Kidney (tissue), 14 donors: ENCODE data around the gene MEF2C. TPM values are rescaled to one million over a fixed set of nuclear protein-coding genes. Genes with fewer than 3 reads are reported as not detected.

Source experiments
- DNase-seq, 5 donors: peaks; one replicate each; pipeline ENCODE4 v3.0.0-alpha.2; 2013 to 2020
- FAIRE-seq: peaks from 2 replicates; lab custom pipeline; 2012; peaks lifted over from hg19 to GRCh38; lab: Jason Lieb, UNC
- H3K27ac ChIP-seq, 2 donors: one replicate each; pipeline ENCODE4 v1.7.0; 2013; ENCODE audit warnings: low read depth in 2 of 2, low read length in 2 of 2, inconsistent platforms in 1 of 2
- H3K27me3 ChIP-seq: one replicate; pipeline ENCODE4 v1.7.1; 2013; ENCODE audit warnings: low read length, inconsistent platforms; ENCODE audit not compliant: control insufficient read depth, insufficient read depth
- H3K36me3 ChIP-seq, 3 donors: one replicate each; pipeline versions ENCODE4 v1.7.0 to v1.7.1; 2013; ENCODE audit warnings: low read length in 3 of 3, control low read depth in 1 of 3, inconsistent platforms in 1 of 3; ENCODE audit not compliant: insufficient read depth in 3 of 3, control insufficient read depth in 2 of 3
- H3K4me1 ChIP-seq, 3 donors: one replicate each; pipeline versions ENCODE4 v1.7.0 to v1.7.1; 2013; ENCODE audit warnings: low read length in 3 of 3, inconsistent platforms in 1 of 3, low read depth in 1 of 3; ENCODE audit not compliant: control insufficient read depth in 2 of 3, insufficient read depth in 2 of 3
- H3K4me3 ChIP-seq, 3 donors: one replicate each; pipeline versions ENCODE4 v1.7.0 to v1.8.1; 2013; ENCODE audit warnings: low read length in 3 of 3, control low read depth in 1 of 3, inconsistent platforms in 1 of 3
- H3K9ac ChIP-seq, 3 donors: one replicate each; pipeline versions ENCODE4 v1.7.0 to v1.7.1; 2013; ENCODE audit warnings: low read length in 3 of 3, control low read depth in 1 of 3, inconsistent platforms in 1 of 3
- H3K9me3 ChIP-seq, 3 donors: one replicate each; pipeline versions ENCODE4 v1.7.0 to v1.7.1; 2013; ENCODE audit warnings: low read length in 3 of 3, control low read depth in 1 of 3, inconsistent platforms in 1 of 3; ENCODE audit not compliant: control insufficient read depth in 2 of 3, insufficient read depth in 1 of 3
- intact Hi-C: fragments of 100-400 bp; cut with DNase I; formaldehyde crosslinking; loops from one replicate; pipeline ENCODE4 v1.11.1; 2022
- polyA plus RNA-seq: library from polyadenylated mRNA; stranded (reverse); fragments of 350-450 nt; fragmentation: Illumina TruSeq; extraction: RNeasy Lipid Tissue Mini Kit (QIAGEN cat#74804); gene quantifications from one replicate; pipeline ENCODE4 v1.2.3, GENCODE V29; 2014; ENCODE audit warnings: low read depth, low replicate concordance; ENCODE audit not compliant: insufficient read depth
- total RNA-seq: library from RNA; stranded (reverse); fragmentation: NEBNext Ultra II Directional; extraction: Animal tissue kit (Norgen Biotek cat#: 25700); gene quantifications from one replicate; pipeline ENCODE4 v1.2.1, GENCODE V29; 2021
- TF ChIP-seq, protein P1 (sequence below): IDR thresholded peaks from 3 replicates; pipeline ENCODE4 v1.5.1; 2012; ENCODE audit warnings: mild to moderate bottlenecking, moderate library complexity, borderline replicate concordance; ENCODE audit not compliant: insufficient read depth; ENCODE audit errors: extremely low read depth
- donor health status: control.
- donor health status: control.
- donor health status: control.
- donor health status: control.
- donor health status: control.
- donor health status: DM: yes; HTN: yes; CAD: no.
- donor health status: Normal renal cell carcinoma (clear cell type).

The MEF2C gene
- total and polyA plus RNA-seq, 2 donors from 2014 or later, result 5.3 to 75.4 TPM

DNA sequence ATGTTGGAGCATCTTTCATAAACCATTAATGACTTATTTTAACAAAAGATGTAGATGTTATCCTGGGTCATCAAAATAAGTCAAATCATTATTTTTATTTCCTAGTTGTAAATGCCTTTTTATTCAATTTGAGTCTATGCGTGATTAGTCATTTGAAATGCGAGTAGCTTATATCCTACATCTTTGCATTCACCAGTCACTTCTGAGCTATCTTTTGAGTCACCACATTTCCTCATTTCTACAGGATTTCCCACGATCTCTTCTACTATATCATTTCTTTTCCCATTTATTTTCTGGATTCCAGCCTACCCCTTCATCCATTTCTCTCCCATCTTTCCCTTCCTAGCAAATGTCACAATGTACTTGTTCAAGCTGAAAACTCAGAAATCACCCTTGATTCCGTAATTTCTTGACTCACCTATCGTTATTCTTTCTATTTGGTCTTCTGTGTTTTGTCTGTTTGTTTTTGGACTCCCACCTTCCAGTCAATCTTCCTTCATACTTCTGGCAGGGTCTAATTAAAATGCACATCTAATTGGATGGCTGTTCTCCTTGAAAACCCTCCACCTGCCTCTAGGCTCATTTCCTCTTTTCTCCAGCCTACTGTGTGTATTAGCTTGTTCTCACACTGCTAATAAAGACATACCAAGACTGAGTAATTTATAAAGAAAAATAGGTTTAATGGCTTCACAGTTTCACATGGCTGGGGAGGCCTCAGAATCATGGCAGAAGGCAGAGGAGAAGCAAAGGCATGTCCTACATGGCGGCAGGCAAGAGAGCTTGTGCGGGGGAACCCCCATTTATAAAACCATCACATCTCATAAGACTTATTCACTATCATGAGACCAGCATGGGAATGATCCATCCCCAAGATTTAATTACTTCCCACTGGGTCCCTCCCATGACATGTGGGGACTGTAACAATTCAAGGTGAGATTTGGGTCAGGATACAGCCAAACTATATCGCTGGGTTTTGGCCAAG lies 112.4 kb downstream of the MEF2C start:
- DNase-seq (no peak), FAIRE-seq (no peak)
- Histone ChIP-seq H3K4me1 (no peaks in the 10 kb centered on the region), H3K36me3 (no peaks in the 10 kb centered on the region), H3K27ac (no peak overlapping the region), H3K4me3 (no peak overlapping the region), H3K9ac (no peak overlapping the region), H3K9me3 (no peaks in the 10 kb centered on the region), H3K27me3 (no peaks in the 10 kb centered on the region)
- intact Hi-C loops, result no loop called here
- TF ChIP-seq, protein P1, sequence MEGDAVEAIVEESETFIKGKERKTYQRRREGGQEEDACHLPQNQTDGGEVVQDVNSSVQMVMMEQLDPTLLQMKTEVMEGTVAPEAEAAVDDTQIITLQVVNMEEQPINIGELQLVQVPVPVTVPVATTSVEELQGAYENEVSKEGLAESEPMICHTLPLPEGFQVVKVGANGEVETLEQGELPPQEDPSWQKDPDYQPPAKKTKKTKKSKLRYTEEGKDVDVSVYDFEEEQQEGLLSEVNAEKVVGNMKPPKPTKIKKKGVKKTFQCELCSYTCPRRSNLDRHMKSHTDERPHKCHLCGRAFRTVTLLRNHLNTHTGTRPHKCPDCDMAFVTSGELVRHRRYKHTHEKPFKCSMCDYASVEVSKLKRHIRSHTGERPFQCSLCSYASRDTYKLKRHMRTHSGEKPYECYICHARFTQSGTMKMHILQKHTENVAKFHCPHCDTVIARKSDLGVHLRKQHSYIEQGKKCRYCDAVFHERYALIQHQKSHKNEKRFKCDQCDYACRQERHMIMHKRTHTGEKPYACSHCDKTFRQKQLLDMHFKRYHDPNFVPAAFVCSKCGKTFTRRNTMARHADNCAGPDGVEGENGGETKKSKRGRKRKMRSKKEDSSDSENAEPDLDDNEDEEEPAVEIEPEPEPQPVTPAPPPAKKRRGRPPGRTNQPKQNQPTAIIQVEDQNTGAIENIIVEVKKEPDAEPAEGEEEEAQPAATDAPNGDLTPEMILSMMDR, result no peak

DNA sequence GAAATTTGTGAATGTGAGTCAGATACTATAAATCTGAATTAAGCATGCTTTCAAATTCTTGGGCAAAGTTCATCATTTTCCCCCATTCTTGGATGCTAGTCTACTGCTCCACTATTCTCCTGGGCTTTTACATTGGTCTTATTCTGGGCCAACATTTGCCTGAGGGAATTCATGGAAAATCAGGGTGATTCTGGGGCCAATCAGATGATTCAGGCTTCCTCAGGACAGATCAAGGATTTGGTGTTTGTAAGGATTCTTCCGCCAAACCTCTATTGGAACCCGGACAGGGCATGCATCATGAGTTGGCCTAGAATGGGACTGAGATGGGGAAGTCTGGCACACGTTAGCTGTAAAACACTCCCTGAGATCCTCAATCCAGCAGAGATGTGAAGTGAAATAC lies 113.8 kb downstream of the MEF2C start:
- no peak overlapping the region for H3K9ac ChIP-seq
- intact Hi-C loops, result no loop called here
- no peaks in the 10 kb centered on the region for H3K4me1 ChIP-seq
- no peak for FAIRE-seq
- no peak overlapping the region for H3K4me3 ChIP-seq
- H3K36me3 ChIP-seq, result no peaks in the 10 kb centered on the region
- no peaks in the 10 kb centered on the region for H3K9me3 ChIP-seq
- H3K27ac ChIP-seq, result no peak overlapping the region
- TF ChIP-seq, protein P1, result no peak
- no peaks in the 10 kb centered on the region for H3K27me3 ChIP-seq
- DNase-seq, result no peak

DNA sequence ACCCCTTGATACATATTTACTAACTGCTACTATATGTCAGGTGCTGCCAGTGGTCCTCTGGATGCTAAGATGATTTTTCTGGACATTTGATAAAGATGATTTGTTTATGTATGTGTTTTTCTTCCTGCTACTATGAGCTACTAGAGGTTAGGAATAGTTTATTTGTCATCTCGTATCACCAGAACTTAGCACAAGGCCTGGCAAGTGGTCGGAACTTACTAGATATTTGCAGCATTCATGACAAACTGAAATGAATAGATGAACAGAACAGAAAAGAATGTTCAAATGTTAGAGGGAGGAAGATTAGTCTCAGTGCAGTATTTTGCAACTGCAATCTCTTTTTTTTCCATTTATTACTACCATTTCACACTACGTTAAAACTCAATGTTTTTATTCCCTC lies 114.6 kb downstream of the MEF2C start:
- no peaks in the 10 kb centered on the region for H3K27me3 ChIP-seq
- H3K27ac ChIP-seq, result no peak overlapping the region
- H3K36me3 ChIP-seq, result no peaks in the 10 kb centered on the region
- H3K9ac ChIP-seq, result no peak overlapping the region
- FAIRE-seq, result no peak
- no peak for DNase-seq
- no peaks in the 10 kb centered on the region for H3K9me3 ChIP-seq
- H3K4me3 ChIP-seq, result no peak overlapping the region
- intact Hi-C loops, result no loop called here
- TF ChIP-seq, protein P1, result no peak
- no peaks in the 10 kb centered on the region for H3K4me1 ChIP-seq
